NCI-H2196 treated with DMSO at 0.1 percent for 48 hours (cell line): Measurements from ENCODE around the gene MRPL34.

Source experiments
- DNase-seq: peaks from one replicate; lab custom pipeline; 2025; ENCODE audit not compliant: unreplicated experiment; lab: John Stamatoyannopoulos, UW

Gene MRPL34

GRCh38 chr19:17327654-17328516 lies 22.2 kb downstream of the MRPL34 start:
- no peak for DNase-seq

- no peak for DNase-seq
Observed at GRCh38 chr19:17328517-17329365, 23.1 kb downstream of the MRPL34 start.

GRCh38 chr19:17329366-17330261 lies 23.9 kb downstream of the MRPL34 start:
- DNase-seq, result no peak

- no peak for DNase-seq
Observed at GRCh38 chr19:17330262-17331044, 24.8 kb downstream of the MRPL34 start.

- DNase-seq, result peak; percentile 18
Observed at GRCh38 chr19:17331045-17331558, 25.4 kb downstream of the MRPL34 start.

- no peak for DNase-seq
Observed at GRCh38 chr19:17332360-17332676, 26.6 kb downstream of the MRPL34 start.

GRCh38 chr19:17332677-17333581 lies 27.3 kb downstream of the MRPL34 start:
- DNase-seq, result peak; percentile 75

- DNase-seq, result no peak
Observed at GRCh38 chr19:17333611-17334413, 28.1 kb downstream of the MRPL34 start.

GRCh38 chr19:17334414-17335409 lies 29.0 kb downstream of the MRPL34 start, which contains the start of gene ANO8:
ANO8 (minus strand) TSS chr19:17334855; CDS start chr19:17334670, 185 bp downstream.
- peak; percentile 98 for DNase-seq

- no peak for DNase-seq
Observed at GRCh38 chr19:17335575-17335974, 29.9 kb downstream of the MRPL34 start.

- peak; percentile 100 for DNase-seq
Observed at GRCh38 chr19:17336872-17337674, 31.4 kb downstream of the MRPL34 start, which contains the start of gene GTPBP3. GTPBP3 (plus strand) TSS chr19:17337553; CDS start chr19:17337612, 59 bp downstream.

GRCh38 chr19:17337675-17338432 lies 32.2 kb downstream of the MRPL34 start:
- DNase-seq, result peak; percentile 40

- DNase-seq, result no peak
Observed at GRCh38 chr19:17338433-17339078, 32.9 kb downstream of the MRPL34 start.

- DNase-seq, result no peak
Observed at GRCh38 chr19:17339088-17339741, 33.5 kb downstream of the MRPL34 start.
